Measurements from ENCODE around the gene VN1R5.
"Not testable (repeated sequence)": the region's sequence is repeated elsewhere in the genome, so short reads cannot be mapped to it uniquely, and the experiment has no call there.

The VN1R5 gene

DNA sequence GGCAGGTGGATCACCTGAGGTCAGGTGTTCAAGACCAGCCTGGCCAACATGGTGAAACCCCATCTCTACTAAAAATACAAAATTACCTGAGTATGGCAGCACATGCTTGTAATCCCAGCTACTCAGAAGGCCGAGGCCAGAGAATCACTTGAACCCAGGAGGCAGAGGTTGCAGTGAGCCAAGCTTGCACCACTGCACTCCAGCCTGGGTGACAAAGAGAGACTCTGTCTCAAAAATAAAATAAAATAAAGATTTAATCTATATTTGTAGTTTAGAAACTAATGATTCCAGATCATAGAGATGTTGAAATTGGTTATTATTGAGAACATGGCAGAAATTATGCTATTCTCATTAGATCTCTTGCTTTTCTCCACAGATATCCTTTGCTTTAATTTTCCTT is at the start of gene VN1R5:
VN1R5 (plus strand) TSS at position 301 of the 400 bp plus-strand sequence.
- DNase-seq (ENCODE audit: low read depth, low spot score): not testable (repeated sequence)

DNA sequence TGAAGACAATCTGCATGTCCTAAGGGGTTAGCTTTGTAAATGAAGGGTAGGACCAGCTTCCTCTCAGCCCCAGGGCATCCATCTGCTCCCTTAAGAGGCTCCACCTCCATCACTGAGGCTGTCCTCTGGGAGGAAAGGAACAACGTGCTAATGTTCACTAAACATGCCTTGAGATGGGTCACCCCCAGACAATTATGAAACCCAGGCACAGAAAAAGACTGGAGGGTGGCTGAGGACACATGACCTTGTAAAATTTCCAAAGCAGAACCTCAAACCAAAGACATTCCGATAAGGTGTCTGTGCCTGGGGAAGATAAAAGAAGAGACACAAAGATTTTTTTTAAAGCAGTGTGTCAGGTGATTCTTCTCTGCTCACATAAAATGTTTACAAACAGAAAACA is 46.5 kb upstream of the VN1R5 start:
- peak; percentile 75 for DNase-seq (ENCODE audit: low read depth, low spot score)

DNA sequence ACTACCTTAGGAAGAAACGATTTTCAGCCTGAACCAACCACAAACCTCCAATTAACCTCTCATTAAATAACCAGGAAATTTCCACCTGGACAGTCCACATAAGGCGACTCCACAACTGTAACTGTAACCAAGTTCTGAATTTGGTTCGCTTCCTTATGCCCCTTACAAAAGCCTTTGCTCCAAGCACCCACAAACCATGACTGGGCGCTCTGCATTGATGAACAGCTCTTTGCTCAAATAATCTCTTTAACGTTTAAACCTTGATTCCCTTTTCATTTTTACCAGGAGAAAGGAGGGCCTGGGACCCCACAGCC is 45.9 kb upstream of the VN1R5 start:
- no peak for DNase-seq (ENCODE audit: low read depth, low spot score)

DNA sequence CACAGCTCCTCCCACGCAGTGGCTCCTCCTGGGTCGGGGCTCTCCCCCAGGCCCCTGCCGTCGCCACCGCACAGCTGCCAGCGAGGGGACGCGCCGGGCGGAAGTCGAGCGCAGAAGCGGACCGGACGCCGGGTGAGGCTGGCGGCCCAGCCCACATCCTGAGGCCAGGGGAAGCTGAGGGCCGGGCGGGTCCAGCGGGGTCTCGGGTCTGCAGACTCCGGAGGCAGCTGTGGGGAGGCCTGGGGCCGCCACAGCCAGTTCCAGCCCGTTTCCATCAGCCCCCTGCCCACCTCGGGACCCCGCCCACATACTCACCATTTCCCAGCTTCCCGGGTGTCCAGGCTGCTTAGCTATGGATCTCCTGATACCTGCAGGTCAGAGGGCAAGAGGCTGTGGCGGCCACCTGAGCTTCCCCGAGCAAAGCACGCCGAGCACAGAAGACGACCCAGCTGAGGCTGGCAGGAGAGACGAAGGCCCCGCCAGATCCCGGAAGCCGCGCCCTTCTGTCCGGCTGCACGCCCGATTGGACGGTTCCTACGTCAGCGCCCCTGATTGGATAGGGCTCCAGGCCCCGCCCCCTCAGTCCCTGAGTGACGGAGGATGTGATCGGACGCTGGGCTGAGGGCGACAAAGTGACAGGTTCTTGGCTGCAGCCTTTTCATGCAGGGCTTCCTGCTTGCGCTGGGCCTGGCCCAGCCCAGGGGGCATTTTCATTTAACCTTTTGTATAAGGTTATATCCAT is 45.3 kb upstream of the VN1R5 start:
- DNase-seq (ENCODE audit: low read depth, low spot score): peak; percentile 98

DNA sequence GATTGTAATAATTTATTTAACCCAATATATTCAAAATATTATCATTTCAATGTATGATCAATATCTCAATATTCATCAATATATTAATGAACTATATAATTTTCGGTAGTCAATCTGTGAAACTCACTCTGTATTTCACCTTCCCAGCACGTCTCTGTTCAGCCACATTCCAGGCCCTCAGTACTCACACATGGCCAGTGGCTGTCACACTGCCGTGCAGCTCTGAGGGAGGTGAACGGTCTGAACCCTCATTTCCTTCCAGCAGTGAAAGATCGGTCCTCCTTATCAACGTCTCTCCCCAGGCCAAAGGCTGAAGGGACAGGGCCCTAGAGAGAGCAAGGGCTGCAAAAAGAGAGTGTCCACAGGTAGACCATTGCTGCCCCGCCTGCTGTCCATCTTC is 44.5 kb upstream of the VN1R5 start:
- DNase-seq (ENCODE audit: low read depth, low spot score): no peak

DNA sequence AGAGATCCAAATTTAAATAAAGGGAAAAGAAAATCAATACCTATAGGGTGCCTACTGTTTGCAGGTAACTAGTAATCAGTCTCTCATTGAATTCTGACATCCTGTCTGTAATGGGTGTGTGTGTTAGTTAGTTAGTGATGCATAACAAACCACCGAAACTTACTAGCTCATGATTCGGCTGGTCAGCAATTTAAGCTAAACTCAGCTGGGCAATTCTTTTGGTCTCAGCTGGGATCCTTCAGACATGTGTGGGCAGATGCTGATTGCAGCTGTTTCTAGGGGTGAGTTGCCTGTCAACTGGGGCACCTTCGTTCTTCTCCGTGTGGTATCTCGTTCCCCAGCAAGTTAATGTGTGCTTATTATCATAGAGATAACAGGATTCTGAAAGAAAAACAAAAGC is 43.9 kb upstream of the VN1R5 start:
- no peak for DNase-seq (ENCODE audit: low read depth, low spot score)

DNA sequence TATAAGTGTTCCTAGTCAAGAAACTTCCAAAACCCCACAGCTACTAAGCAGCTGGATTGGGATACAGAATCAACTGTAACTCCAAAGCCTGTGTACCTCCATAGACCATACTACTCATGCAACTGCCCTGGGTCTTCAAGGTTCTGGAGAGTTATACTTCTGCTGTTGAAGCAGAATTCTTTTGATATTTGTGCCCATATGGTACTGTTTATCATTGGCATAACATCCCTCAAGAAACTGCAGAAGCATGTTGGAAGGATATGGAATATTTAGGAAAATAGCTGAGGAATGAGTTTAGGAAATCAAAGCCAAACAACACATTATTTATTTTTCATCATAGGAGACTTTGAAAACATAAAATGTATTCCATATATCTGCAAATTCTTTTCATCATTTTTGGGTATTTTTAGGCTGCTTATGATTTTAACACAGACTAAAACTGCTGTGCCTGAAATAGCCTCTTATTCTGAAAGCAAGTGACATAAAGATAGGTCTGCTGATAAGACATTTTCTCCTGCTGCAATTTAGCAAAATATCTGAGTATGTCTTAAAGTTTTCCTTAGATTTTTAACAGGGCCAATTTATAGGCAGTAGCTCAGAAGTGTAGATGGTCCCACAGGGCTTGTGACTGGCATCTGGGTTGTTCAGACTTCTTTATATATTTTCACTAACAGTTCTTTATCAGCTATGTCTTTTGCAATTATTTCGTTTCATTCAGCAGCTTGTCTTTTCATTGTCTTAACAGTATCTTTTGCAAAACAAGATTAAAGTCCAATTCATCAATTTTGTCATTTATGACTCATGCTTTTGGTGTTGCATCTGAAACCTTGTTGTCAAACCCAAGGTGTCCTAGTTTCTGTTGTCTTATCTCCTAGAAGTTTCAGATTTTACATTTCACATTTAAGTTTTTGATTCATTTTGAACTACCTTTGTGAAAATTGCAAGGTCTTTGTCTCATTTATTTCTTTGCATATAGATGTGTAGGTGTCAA is 43.0 kb upstream of the VN1R5 start:
- DNase-seq (ENCODE audit: low read depth, low spot score): no peak

DNA sequence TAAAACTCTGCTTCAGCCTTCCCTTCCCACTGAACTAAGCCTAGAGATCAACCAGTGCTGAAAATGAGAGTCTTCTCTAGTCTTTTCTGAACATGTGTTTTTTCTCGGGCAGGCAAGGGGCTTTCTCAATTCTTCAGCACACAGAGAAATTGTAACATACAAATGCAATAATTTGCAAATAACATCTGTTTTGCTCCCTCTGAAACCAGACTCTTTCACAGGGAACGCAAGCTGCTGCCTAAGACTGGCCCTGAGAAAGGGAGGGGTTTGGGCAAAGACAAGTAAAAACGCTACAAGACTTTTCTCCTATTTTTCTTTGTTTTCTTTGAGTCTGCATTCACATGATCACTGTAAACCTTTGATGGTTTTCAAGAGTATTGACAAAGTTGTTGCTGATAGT is 39.6 kb upstream of the VN1R5 start:
- no peak for DNase-seq (ENCODE audit: low read depth, low spot score)

DNA sequence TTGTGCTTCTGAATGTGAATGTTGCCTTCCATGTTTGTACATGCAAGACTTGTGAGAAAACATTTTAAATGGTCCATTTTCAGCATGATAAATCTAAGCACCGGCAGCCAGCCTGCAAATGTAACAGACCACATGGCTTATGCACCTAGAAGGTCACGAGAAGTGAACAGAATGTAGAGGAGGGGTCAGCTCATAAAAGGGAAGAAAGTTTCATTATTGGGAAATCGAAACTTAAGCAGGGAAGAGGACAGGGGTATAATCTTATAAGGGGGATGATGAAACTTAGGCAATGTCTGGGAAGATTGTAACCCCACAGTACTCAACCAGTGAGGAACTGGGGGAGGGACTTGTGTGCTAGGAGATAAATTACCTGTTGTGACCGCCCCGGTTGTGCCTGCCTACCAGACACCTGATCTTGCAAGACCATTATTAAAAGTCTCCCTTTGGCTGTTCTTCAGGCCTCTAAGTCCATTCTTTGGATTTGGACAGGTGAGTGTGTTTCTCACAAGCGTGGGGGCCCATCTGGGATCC is 37.7 kb upstream of the VN1R5 start:
- DNase-seq (ENCODE audit: low read depth, low spot score): no peak

DNA sequence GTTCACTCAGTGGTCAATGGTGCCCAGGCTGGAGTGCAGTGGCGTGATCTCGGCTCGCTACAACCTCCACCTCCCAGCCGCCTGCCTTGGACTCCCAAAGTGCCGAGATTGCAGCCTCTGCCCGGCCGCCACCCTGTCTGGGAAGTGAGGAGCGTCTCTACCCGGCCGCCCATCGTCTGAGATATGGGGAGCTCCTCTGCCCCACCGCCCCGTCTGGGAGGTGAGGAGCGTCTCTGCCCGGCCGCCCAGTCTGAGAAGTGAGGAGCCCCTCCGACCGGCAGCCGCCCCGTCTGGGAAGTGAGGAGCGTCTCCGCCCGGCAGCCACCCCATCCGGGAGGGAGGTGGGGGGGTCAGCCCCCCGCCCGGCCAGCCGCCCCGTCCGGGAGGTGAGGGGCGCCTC is 35.6 kb upstream of the VN1R5 start:
- DNase-seq (ENCODE audit: low read depth, low spot score): not testable (repeated sequence)

DNA sequence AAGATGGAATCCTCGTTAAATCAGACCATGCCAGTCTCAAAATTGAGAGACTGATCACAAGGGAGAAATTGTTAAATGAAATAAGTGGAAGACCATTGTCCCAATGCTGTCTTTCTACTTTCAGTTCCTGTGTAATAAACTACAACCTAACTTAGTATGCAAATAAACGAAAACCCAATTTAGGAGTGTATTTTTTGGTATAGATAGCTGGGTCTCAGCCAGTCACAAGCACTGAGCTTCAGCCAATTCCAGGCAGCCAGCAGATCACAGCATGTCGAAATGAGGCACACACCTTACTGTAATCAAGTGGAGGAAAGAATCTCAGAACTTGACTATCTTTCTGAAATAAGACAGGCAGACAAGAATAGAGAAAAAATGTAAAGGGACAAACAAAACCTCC is 33.0 kb upstream of the VN1R5 start:
- DNase-seq (ENCODE audit: low read depth, low spot score): no peak

DNA sequence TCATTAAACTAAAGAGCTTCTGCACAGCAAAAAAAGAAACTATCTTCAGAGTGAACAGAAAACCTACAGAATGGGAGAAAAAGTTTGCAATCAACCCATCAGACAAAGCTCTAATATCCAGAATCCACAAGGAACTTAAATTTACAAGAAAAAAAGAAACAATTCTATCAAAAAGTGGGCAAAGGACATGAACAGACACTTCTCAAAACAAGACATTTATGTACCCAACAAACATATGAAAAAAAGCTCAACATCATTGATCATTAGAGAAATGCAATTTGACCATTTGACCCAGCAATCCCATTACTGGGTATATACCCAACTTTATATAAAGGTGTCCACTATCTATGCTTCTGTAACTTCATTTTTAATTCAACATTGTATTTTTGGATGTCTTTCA is 31.1 kb upstream of the VN1R5 start:
- no peak for DNase-seq (ENCODE audit: low read depth, low spot score)

DNA sequence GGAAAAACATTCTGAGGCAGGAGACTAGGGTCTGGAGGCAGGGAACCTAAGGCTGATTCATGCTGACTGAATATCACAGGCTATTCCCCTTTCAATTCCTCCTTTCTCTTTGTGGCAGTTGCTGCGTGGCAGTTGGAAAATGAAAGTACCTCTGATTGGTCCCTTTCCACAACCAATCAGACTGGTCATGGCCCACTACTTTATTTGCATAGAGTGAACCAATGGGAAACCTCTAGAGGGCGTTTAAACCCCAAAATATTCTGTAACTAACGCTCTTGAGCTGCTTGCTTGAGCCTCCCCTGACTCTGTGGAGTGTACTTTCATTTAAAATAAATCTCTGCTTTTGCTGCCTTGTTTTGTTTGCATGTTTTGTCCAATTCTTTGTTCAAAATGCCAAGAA is 27.7 kb upstream of the VN1R5 start:
- DNase-seq (ENCODE audit: low read depth, low spot score): no peak

DNA sequence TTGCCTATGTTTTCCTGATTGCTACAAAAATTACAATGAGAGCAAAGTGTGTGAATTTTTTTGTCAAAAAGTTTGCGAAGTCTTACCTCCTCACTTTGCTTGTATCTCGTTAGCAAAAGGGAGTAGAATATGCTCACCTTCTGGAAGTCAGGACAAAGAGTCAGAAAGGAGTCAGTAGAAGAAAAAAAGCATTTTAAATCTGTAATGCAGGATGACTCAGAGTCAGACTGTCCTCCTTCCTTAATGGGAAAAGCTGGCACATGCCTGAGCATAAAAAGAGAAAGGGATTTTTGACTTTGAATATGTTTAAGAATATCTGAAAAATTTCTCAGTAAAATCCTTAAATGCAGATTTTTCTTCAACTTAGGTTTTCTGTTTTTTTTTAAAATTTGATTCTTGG is 14.2 kb upstream of the VN1R5 start:
- no peak for DNase-seq (ENCODE audit: low read depth, low spot score)

DNA sequence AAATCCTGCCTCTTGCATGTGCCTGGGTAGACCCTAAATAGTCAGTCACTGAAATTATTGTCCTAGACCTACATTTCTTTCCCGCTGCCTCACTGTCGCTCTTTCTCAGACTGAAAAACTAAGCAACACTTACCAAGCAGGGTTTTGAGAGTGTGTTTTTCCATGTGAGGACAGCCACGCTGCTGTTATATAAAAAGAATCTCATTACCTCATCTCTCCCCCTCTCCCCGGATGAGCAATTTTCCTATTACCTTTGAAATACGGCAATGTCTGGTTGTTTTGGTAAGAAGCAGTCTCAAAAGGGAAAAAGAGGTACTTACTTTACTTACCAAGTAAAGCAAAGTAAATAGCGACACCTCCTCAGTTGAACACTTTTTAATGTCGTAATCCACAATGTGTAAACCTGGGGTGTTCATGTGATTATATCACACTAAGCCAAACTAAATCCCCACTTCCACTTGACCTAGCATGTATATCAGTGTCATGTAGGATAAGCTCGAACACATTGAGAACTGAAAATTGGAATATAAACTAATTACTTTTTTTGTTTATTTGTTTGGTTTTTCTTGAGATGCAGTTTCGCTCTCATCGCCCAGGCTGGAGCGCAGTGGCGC is 12.2 kb upstream of the VN1R5 start:
- DNase-seq (ENCODE audit: low read depth, low spot score): no peak

DNA sequence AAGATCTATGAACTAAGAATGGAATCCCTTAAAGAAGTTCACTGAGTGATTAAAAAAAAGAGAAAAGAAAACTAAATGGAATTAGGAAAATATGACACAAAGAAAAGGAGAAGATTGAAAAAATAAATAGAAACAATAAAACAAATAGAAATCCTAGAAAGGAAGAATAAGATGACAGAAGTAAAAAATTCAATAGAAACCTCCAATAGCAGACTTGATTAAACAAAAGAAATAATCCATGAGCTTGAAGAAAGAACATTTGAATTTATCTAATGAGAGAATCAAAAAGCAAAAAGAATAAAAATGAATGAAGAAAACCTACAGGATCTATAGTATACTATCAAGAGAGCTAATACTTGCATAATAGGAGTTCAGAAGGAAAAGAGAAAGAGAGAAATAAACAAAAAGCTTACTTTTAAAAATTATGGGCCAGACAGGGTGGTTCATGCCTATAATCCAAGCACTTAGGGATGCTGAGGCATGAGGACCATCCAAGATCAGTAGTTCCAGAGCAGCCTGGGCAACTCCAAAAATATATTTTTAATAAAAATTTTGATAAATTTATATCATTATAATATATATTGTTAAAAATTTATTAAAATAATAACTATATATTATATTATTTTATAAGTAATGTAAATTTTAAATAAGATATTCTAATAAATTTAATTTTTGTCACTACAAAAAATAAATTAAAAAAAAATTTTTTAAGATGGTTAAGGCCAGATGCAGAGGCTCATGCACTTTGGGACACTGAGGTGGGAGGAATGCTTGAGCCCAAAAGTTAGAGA is 9.4 kb upstream of the VN1R5 start:
- no peak for DNase-seq (ENCODE audit: low read depth, low spot score)

DNA sequence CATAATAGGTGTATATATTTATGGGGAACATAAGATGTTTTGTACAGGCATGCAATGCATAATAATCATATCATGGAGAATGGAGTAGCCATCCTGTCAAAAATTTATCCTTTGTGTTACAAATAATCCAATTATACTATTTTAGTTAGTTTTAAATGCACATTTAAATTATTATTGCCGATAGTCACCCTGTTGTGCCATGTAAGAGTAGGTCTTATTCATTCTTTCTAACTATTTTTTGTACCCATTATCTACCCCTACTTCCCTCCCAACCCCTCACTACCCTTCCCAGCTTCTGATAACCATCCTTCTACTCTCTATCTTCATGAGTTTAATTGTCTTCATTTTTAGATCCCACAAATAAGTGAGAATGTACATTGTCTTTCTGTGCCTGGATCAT is 8.3 kb upstream of the VN1R5 start:
- DNase-seq (ENCODE audit: low read depth, low spot score): no peak

DNA sequence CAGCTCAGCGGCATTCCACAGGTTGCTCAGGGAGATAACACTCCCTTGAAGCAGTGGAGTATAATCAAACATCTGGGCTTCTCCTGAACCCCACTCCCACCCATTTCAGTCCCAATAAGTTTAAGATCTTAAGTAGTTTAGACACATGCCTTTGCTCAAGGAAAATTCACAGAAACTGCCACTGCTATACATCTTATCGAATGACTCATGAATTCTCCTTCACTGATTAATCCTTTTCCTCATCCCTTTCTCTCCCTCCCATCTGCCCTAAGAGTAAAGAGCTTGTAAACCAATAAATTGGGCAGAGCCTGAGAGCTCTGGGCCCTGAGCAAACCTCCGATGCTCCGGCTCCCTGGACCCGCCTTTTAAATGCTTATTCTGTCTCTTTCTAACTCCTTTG is 10.2 kb downstream of the VN1R5 start:
- no peak for DNase-seq (ENCODE audit: low read depth, low spot score)

DNA sequence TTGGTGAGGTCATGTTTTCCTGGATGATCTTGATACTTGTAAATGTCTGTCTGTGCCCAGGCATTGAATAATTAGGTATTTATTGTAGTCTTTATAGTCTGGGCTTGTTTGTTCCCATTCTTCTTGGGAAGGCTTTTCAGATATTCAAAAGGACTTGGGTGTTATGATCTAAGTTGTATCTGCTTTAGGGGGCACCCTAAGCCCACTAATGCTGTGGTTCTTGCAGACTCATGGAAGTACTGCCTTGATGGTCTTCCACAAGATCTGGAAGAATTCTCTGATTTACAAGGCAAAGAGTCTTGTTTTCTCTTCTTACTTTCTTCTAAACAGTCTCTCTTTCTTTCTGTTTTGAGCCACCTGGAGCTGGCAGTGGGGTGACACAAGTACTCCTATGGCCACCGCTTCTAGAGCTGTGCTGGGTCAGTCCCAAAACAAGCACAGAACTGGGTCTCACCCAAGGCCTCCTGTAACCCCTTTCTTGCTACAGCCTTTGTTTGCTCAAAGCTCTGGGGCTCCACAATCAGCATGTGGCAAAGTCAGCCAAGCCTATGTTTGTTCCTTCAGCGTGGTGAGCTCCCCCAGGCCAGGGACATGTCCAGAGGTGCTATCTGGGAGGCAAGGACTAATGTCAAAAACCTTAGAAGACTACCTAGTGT is 12.6 kb downstream of the VN1R5 start:
- DNase-seq (ENCODE audit: low read depth, low spot score): no peak

DNA sequence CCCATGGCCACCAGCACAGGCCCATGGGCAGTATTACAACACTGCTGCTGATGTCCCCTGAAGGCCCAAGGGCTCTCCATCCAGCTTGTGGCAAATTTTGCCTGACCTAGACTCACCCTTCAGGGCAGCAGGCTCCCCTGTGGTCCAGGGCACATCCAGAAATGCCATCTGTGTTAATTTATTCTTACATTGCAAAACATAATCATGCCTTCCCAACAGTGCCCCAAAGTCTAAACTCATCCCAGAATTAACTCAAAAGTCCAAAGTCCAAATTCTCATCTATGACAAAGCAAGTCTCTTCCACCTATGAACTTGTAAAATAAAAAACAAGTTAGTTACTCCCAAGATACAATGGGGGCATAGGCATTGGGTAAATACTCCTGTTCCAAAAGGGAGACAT is 13.3 kb downstream of the VN1R5 start:
- DNase-seq (ENCODE audit: low read depth, low spot score): no peak

DNA sequence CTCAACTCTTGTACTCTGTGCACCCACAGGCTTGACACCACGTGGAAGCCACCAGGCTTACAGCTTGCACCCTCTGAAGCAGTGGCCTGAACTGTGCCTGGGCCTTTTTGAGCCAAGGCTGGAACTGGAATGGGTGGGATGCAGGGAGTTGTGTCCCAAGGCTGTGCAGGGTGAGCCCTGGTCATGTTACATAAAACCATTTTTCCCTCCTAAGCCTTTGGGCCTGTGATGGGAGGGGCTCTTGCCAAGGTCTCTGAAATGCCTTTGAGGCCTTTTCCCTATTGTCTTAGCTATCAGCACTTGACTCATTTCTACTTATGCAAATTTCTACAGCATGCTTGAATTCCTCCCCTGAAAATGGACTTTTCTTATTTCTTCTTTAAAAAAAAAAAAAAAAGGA is 14.1 kb downstream of the VN1R5 start:
- DNase-seq (ENCODE audit: low read depth, low spot score): no peak

All from ELF-1 (cell line).